Cardiac septum (tissue), 1 donor: ENCODE measurements around the gene GAS6. TPM values are rescaled to one million over a fixed set of nuclear protein-coding genes. Genes with fewer than 3 reads are reported as not detected.
"Not testable (repeated sequence)": the region's sequence is repeated elsewhere in the genome, so short reads cannot be mapped to it uniquely, and the experiment has no call there.

ENCODE experiments used
- DNase-seq: peaks from one replicate; pipeline ENCODE4 v3.0.0-alpha.2; 2020; ENCODE audit warnings: low spot score
- intact Hi-C: fragments of 100-400 bp; cut with DNase I; formaldehyde crosslinking; loops from one replicate; pipeline ENCODE4 v1.14.0; 2022
- total RNA-seq: library from RNA; stranded (reverse); fragmentation: NEBNext Ultra II Directional; extraction: Animal tissue kit (Norgen Biotek cat#: 25700); gene quantifications from one replicate; pipeline ENCODE4 v1.2.1, GENCODE V29; 2021
- donor health status: DM: no; HTN: no; CAD: no.

GAS6 gene
- total RNA-seq, 1 donor from 2014 or later = 201 TPM

DNA sequence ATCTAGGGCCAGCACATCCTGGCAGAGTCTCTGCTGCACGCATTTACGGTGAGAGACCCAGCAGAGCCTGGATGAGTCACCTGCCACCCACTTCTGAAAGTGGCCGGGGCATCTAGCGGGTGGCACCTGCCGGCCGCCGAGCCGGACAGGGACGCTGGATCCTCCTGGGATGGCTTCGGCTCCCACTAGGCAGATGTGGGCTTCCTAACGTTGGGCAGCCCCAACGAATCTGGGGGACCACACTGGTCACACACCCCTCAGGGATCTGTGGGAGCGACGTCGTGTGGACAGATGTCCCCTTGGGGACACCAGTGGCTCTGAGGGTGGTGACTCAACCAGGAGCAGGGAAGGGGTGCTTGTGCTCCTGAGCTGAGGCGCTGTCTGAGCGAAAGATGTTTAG, 72.7 kb downstream of the GAS6 start:
- intact Hi-C loops = no loop called here
- DNase-seq = peak; percentile 74

DNA sequence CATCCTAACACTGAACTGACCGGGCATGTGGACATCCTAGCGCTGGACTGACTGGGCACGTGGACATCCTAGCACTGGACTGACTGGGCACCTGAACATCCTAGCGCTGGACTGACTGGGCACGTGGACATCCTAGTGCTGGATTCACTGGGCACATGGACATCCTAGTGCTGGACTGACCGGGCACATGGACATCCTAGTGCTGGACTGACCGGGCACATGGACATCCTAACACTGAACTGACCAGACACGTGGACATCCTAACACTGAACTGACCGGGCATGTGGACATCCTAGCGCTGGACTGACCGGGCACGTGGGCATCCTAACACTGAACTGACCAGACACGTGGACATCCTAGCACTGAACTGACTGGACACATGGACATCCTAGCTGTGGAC, 73.9 kb downstream of the GAS6 start:
- DNase-seq, intact Hi-C loops: not testable (repeated sequence)

DNA sequence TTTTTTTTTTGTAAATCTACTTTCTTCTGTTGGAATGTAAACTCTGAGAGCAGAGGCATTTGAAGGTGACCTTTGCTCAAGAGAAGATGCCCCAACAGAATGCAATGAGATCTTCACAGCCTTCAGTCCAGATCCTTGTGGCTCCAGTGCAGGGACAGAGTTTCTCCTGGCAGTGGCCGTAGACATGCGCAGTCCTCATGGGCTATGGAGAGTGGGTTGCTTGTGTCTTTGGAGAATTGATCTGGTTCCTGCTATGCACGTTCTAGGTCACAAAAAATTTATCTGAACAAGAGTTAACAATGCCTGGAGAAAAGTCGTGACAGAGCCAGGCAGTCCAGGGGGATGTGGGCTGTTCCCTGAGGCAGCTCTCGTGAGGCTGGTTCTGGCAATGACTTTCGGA, 74.7 kb downstream of the GAS6 start:
- DNase-seq = no peak
- intact Hi-C loops = no loop called here

DNA sequence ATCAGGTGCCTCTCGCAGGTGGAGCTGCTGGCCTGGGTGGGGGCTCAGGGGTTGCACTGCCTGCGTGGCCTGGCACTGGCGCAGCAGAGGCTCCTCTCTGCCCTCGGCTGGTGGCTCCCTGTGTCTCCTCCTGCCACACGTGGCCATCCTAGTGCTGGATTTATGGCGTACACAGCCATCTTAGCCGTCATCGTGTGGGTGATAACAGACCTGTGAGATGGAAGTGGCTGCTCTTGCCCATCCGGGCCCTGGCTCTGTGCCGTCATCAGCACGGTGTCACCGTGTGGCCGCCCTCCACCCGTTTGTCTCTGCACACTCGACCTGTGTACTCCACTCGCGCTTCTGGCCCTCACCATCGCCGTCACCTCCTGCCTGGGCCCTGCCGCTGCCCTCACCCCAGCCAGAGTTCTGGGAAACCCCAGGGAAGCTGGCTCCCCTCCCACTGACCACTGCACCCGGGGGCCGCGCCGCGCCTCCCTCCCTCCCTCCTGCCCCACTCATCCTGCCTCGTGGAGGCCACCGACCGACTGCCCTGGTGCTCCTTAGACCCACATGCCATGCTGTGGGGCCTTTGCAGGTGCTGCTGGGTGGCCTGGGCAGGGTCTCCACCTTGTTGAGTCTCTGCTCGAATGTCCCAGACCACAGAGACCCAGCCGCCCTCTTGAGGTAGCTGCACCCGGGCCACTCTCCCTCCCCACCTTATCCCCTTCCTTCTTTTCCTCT, 75.3 kb downstream of the GAS6 start:
- intact Hi-C loops = no loop called here
- DNase-seq = peak; percentile 70

DNA sequence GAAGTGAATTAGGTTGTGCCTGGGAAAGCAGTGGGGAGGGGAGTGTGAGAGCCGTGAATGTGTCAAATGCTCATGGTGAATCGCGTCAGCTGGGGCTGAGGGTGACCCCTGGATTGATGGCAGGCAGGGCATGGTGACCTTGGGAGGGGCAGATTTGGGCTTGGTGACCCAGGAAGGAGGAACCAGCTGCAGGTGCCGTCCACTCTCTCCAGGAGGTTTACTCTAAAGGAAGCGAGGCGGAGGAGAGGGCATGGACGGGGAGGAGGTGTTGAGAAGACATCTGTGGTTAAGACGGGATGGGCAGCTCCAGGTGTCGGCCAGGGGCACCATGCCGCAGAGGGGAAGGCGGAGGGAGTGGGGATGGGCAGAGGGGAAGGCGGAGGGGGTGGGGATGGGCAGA, 76.2 kb downstream of the GAS6 start:
- peak; percentile 36 for DNase-seq
- intact Hi-C loops = no loop called here

DNA sequence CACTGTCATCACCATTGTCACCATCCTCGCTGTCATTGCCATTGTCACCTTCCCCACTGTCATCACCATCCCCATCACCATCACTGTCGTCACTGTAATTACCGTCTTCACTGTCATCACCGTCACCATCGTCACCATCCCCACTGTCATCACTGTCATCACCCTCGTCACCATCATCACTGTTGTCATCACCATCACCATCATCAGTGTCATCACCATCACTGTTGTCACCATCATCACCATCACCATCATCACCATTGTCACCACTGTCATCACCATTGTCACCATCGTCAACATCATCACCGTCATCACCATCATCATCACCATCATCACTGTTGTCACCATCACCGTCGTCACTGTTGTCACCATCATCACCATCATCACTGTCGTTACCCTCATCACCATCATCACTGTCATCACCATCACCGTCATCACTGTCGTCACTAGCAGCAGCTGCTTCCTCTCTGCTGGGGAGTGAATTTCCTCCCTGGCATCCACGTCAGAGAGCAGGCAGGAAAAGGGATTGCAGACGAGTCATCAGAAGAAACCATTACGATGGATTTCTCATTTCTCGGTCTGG, 77.5 kb downstream of the GAS6 start:
- intact Hi-C loops = no loop called here
- DNase-seq = no peak

DNA sequence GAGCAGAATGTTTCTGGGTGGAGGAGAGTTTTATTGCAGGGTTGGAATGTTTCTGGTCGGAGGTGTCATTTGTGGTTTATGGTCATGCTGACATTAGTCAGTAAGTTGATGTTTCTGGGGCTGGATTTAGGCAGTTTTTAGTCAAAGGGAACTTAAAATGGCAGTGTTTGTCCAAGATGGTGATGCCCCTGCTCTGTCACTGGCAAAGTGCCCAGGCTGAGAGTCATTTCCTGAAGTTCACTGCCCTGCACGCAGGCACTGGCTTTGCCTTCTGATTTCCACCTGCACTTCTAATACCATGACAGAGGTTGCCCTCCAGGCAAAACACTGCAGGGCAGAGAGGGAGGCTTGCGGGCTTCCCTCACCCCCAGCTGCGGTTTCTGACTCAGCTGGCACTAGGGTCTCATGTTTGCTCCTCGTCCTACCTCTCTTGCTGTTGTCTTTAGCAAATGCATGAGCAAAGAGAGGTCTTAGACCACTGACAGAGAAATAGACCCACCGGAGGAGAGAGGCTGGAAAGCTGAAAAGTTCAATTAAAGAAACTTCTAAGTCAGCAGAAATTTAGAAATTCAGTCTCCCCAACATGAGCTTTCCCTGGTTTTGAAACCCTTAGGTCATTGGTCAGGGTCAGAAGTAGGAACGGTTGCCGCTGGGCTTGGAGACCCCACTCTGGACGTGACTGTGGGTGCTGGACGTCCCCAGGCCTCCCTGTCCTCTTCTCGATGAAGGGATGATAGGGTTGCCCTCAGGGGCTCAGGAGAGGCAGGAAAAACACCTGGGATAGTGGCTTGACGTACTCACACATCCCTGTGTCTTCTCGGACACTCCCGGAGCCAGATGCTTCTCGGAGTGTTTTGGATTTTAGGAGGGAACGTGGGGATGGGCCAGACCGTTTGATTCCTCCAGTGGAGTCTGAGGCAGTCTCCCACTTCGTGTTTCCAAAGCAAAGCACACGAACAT, 78.5 kb downstream of the GAS6 start:
- intact Hi-C loops = no loop called here
- DNase-seq = no peak

DNA sequence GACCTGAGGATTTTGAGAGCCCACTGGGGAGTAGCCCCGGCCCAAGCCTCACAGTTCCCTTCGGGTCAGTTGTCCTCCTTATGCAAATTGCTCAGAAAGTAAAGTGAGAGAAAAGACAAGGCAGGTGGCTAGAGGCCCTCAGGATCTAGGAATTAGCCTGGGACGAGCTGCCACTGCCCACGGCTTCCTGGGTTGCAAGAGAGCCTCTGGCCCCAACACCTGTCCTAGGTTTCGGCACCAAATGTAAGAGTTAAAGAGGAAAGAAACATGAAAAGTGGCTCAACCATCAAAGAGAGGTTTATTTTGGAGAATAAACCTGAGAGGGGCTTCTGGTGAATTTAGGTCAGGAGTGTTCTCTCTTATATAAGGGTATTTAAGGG, 79.2 kb downstream of the GAS6 start:
- intact Hi-C loops = no loop called here

DNA sequence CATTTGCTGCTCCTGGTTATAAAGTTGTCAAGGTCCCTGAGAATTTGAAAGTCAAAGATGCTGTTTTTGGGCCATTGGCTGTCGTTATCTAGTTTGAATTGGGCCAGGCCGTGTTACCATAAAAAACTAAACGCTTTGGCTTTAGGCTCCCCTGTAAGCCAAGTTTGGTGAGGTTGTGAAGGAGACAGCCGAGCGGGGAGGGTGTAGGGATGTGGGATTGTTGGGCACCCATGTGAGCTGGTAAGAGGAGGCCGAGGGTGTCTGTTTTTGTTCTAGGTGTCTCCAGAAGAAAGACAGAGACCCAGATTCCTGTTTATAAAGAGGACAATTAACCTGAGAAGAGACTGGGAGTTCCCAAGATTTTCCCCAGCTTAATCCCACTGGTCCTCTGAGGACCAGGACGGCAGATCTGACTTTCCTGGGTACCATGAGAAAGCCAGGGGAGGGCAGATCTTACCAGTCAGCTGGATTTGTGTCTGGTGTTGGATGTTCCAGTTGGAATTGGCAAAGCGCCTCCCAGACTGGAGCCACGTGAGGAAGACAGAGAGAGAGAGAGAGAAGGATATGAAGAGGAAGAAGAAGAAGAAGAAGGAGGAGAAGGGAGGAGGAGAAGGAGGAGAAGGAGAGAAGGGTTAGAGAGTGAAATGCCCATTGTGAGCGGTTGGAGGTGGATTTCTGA, 79.8 kb downstream of the GAS6 start:
- peak; percentile 33 for DNase-seq
- intact Hi-C loops = no loop called here

More for the DNA sequence above, 79.2 kb downstream of the GAS6 start:
- DNase-seq = no peak

DNA sequence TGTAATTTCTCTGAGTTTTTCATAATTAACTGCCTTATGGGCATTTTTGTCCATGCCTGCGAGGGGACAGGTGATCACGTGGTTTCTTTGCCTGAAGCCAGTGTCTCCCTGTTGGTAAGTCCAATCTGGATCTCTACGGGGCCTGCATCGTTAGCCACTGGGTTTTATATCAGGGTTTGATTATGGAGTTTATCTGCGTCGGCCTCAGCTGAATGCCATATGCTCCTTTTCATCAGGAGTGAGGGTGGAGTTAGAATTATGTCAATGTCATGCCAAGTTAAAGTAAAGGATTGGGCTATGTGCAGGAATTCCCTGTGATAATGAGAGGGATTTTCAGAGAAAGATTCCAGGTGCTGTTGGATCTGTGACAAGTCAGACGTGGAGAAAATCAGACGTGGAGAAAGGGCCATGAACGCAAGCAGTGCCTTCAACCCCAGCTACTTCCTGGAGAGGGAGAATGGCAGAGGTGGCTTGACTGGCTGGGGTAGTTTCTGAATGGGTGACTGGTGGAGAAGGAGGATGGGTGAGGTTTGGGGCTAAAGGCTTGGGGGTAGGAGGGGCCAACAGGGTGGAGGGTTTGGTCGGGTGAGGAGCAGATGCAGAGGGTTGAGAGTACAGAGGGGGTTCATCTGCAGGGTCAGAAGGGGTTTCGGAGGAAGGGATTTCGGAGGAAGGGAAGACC, 80.5 kb downstream of the GAS6 start:
- peak; percentile 49 for DNase-seq
- intact Hi-C loops = no loop called here

DNA sequence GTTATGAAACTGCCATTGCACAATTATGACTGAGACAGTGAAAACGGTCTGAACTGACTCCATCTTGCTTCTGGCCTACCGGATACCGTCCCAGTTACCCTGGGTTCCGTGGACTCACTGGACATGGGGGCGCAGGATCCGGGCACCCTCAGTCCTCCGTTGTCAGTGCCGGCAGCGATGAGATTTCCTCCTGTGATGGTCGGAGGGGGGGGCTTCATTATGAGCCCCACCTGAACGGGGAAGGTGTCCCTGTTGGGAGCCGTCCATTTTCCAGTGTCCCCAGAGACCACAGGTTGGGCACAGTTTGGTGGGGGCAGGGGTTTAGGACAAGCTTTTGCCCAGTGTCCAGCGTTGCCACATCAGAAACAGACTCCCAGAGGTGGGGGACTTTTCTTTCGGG, 81.4 kb downstream of the GAS6 start:
- peak; percentile 47 for DNase-seq
- intact Hi-C loops = no loop called here

DNA sequence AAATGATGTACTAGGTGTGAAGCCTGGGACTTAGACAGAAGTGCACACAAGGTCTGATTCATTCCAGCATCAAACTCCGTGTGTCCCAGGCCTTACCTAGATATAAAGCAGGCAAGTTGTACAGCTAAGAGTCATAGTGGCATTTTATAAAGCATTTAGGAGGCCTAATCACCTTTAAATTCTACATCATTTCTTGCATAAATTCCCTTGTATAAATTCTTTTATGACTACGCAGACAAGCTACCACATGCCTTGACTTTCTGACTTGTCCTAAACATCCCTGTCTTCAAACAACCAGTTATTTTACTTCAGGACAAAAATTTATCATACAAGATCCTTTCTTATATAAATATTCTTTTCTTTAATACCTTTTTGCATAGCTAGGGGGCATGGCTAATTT, 82.3 kb downstream of the GAS6 start:
- intact Hi-C loops = no loop called here
- DNase-seq = no peak

DNA sequence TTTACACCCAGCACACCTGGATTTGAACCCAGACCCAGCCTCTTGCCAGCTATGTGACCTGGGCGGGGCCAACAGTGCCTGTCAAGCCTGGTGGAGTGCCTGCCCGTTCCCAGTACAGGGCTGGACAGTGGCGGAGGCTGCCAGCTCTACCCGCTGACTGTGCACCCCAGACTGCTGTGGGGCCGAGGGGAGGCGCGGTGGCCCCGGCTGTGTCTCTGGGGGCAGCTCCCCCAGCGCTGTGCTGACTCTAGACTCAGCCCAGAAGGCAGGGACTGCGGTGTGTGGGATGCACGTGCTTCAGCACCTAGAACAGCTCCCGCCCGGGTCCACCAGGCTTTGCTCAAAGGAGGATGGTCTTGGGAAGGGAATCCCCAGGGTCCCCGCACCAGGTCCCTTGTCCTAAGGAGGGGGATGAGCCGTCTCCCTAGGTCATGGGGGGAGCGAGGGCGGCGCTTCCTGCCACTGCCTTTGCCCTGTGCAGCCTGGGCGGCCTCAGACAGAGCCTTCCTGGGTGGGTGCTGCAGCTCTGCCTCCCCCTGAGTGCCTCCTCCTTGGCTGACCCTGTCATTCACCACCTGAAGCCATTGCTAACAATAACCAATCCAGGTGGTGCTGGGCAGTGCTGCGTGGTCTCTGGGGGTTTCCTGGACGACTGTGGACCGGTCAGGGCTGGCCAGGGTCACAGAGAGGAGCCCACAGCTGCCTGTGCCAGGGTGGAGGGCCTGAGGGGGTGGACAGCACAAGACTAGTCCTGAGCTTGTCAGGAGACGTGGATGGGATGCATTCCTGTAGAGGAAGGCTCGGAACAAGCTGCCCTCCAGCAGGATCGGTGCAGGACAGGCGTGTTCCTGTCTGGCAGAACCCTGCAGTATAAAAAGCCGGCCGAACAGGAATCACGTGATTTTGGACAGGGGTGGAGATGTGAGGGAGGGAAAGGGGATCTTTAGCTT, 86.3 kb downstream of the GAS6 start:
- no peak for DNase-seq
- intact Hi-C loops = no loop called here

DNA sequence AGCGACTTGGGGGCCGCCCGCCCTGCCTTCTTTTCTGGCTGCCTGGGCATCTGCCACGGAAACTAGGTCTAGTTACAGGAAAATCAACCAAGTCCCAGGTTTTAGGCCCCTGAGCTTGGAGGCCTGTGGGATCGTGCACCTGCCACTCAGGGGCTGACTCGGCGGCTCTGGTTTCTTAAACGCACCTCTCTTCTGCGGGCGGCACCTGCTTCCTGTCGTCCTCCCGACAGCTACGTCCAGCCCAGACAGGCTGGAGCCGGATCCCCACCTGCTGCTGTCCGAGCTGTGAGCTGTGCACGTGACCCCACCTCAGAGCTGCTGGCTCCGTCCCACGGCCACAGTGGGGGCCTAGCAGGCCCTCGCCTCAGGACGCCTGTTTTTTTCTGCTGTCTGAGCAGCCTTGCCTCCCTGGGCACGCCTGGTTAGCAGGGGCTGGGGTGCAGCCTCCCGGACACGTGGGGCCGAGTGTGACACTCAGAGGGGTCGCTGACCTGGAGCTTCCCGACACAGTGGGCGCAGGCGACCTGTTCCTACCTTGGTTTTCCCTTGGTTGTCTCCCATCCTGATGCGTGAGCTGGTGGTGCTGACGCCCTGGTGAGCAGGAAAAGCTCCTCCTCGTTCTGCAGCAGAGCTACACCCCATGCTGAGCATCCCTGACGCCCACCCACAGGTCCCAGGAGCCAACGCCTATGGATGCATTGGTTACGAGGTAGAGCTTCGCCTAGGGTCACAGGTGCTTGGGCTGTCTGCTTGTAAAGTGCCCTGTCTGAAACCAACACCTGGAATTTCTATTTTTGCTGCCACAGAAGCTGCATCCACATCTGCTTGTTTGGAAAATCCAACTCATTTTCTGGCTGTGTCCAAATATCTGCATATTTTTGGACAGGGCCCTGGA, 87.4 kb downstream of the GAS6 start:
- no peak for DNase-seq
- intact Hi-C loops = no loop called here

DNA sequence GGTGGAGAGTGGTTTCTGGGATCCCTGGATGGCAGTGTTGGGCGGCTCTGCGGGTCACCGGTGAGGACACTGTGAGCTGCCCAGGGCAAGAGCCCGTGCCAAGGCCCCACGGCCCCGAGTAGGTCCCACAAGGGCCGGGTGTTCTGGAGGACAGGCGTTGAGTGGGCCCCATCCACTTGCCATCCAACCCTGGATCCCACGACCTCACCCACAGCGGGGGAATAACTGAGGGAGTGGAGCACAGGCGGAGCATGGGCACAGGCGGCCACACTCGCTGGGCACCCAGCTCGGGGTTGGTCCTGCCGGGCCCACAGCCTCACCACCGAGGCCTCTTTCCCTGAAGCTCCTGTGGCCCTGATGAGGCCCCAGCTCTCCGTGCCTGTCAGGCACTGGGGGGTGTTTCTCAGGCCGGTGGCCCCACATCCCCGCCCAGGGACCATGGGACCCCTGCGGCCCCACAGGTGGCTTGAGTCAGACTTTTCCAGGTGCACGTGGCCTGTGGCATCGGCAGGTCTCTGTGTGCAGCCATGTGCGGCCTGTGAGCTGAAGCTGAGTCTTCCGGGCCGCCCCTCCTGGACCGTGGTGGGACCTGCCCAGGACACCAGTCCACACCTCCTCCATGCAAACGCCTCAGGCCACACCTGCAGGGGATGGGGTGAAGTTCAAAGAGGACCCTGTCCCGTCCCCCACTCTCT, 88.3 kb downstream of the GAS6 start:
- intact Hi-C loops = no loop called here
- no peak for DNase-seq

DNA sequence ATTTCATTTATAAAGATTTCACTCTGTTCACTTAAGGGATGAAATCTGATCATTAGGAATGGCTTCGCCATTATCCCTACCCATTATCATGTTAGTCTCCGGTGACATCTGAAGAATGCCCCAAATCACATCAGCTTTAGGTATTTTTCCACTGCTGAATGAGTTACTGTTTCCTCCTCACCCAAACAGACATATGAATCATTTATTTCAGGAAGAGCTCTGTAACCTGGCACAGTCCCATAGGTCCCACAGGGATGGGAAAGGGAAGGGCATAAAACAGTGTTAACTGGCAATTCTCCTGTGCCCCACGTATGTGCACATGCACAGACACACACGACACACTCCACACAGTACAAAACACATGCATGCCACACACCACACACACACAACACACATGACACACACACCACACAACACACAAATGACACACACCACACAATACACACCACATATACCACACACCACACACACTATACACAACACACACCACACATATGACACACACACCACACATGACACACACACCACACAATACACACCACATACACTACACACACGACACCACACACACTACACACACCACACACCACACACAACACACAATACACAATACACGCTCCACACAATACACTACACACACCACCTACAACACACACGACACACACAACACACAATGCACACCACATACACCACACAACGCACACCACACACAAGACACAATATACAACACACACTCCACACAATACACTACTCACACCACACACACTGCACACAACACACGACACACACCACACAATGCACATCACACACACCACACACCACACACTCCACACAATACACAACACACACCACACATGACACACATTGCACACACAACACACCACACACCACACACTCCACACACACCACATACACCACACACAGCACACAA, 89.4 kb downstream of the GAS6 start:
- no peak for DNase-seq
- intact Hi-C loops = no loop called here
